Measurements from ENCODE around the gene UBE2D2.
"Not testable (repeated sequence)": the region's sequence is repeated elsewhere in the genome, so short reads cannot be mapped to it uniquely, and the experiment has no call there.

Gene UBE2D2

GRCh38 chr5:139560752-139561654, at the start of gene UBE2D2:
TSS of gene UBE2D2 (plus strand) at chr5:139561339. CDS start at chr5:139561792, 453 bp downstream.
- in situ Hi-C loops (cut with MboI; ENCODE audit: low sequenced_read_pairs) = no loop called here
- Histone ChIP-seq H3K4me3 (peak within 1 kb of the TSS; percentile 88), H3K9me3 (no peaks in the 10 kb centered on the region), H3K27me3 (ENCODE audit: low read depth) (no peaks in the 10 kb centered on the region), H3K36me3 (replicated peaks) (peaks cover 10% of the 10 kb centered on the region), H3K4me1 (peaks cover 13% of the 10 kb centered on the region)
- DNase-seq (ENCODE audit: low spot score in 2 of 2) = peak; percentile 92 to 97

GRCh38 chr5:139512786-139513390, 48.3 kb upstream of the UBE2D2 start:
- DNase-seq (ENCODE audit: low spot score in 2 of 2) = no peak
- no peaks in the 10 kb centered on the region for H3K27me3 ChIP-seq (ENCODE audit: low read depth)
- peaks cover 4% of the 10 kb centered on the region for H3K4me1 ChIP-seq
- no peak overlapping the region for H3K4me3 ChIP-seq
- H3K36me3 ChIP-seq (replicated peaks) = no peaks in the 10 kb centered on the region
- no peaks in the 10 kb centered on the region; the same call in 1 of the 2 replicates for H3K9me3 ChIP-seq
- in situ Hi-C loops (cut with MboI; ENCODE audit: low sequenced_read_pairs) = no loop called here

GRCh38 chr5:139513434-139513833, 47.7 kb upstream of the UBE2D2 start:
- H3K4me3 ChIP-seq; H3K4me1 ChIP-seq; H3K27me3 ChIP-seq (ENCODE audit: low read depth); H3K9me3 ChIP-seq; H3K36me3 ChIP-seq (replicated peaks); in situ Hi-C loops (cut with MboI; ENCODE audit: low sequenced_read_pairs): not testable (repeated sequence)
- peak; percentile 44 to 78 for DNase-seq (ENCODE audit: low spot score in 2 of 2)

GRCh38 chr5:139513852-139514485, 47.2 kb upstream of the UBE2D2 start:
- Histone ChIP-seq H3K36me3 (replicated peaks) (no peaks in the 10 kb centered on the region), H3K4me3 (no peak overlapping the region), H3K4me1 (peaks cover 9% of the 10 kb centered on the region), H3K27me3 (ENCODE audit: low read depth) (no peaks in the 10 kb centered on the region), H3K9me3 (no peaks in the 10 kb centered on the region; the same call in 1 of the 2 replicates)
- no peak for DNase-seq (ENCODE audit: low spot score in 2 of 2)
- in situ Hi-C loops (cut with MboI; ENCODE audit: low sequenced_read_pairs) = no loop called here

GRCh38 chr5:139514486-139514856, 46.7 kb upstream of the UBE2D2 start:
- no peak overlapping the region for H3K4me3 ChIP-seq
- H3K27me3 ChIP-seq (ENCODE audit: low read depth) = no peaks in the 10 kb centered on the region
- H3K9me3 ChIP-seq = no peaks in the 10 kb centered on the region; the same call in 1 of the 2 replicates
- in situ Hi-C loops (cut with MboI; ENCODE audit: low sequenced_read_pairs) = no loop called here
- no peak for DNase-seq (ENCODE audit: low spot score in 2 of 2)
- no peaks in the 10 kb centered on the region for H3K36me3 ChIP-seq (replicated peaks)
- peaks cover 9% of the 10 kb centered on the region for H3K4me1 ChIP-seq

GRCh38 chr5:139517683-139518564, 43.2 kb upstream of the UBE2D2 start:
- peak; percentile 79 to 93 for DNase-seq (ENCODE audit: low spot score in 2 of 2)
- in situ Hi-C loops (cut with MboI; ENCODE audit: low sequenced_read_pairs) = loop anchor here (5.0 kb wide), 1 partner anchor 96 kb away; no protein-coding TSS in a partner anchor

GRCh38 chr5:139523635-139524445, 37.3 kb upstream of the UBE2D2 start:
- in situ Hi-C loops (cut with MboI; ENCODE audit: low sequenced_read_pairs) = no loop called here
- peak; percentile 74 to 81 for DNase-seq (ENCODE audit: low spot score in 2 of 2)
- H3K27me3 ChIP-seq (ENCODE audit: low read depth) = no peaks in the 10 kb centered on the region
- no peaks in the 10 kb centered on the region for H3K9me3 ChIP-seq
- H3K4me1 ChIP-seq = peaks cover 24% of the 10 kb centered on the region
- H3K4me3 ChIP-seq = no peak overlapping the region
- no peaks in the 10 kb centered on the region for H3K36me3 ChIP-seq (replicated peaks)

More at GRCh38 chr5:139517683-139518564, 43.2 kb upstream of the UBE2D2 start:
- Histone ChIP-seq H3K4me3 (peak overlapping the region; percentile 31), H3K27me3 (ENCODE audit: low read depth) (no peaks in the 10 kb centered on the region), H3K36me3 (replicated peaks) (no peaks in the 10 kb centered on the region), H3K4me1 (peaks cover 9% of the 10 kb centered on the region), H3K9me3 (no peaks in the 10 kb centered on the region; the same call in 1 of the 2 replicates)

GRCh38 chr5:139524446-139524845, 36.7 kb upstream of the UBE2D2 start:
- Histone ChIP-seq H3K36me3 (replicated peaks) (no peaks in the 10 kb centered on the region), H3K4me1 (peaks cover 24% of the 10 kb centered on the region), H3K27me3 (ENCODE audit: low read depth) (no peaks in the 10 kb centered on the region), H3K4me3 (no peak overlapping the region), H3K9me3 (no peaks in the 10 kb centered on the region)
- DNase-seq (ENCODE audit: low spot score in 2 of 2) = no peak
- in situ Hi-C loops (cut with MboI; ENCODE audit: low sequenced_read_pairs) = no loop called here

- Histone ChIP-seq H3K36me3 (replicated peaks) (no peaks in the 10 kb centered on the region), H3K4me3 (no peak overlapping the region), H3K4me1 (peaks cover 24% of the 10 kb centered on the region), H3K27me3 (ENCODE audit: low read depth) (no peaks in the 10 kb centered on the region), H3K9me3 (no peaks in the 10 kb centered on the region)
- no peak for DNase-seq (ENCODE audit: low spot score in 2 of 2)
- in situ Hi-C loops (cut with MboI; ENCODE audit: low sequenced_read_pairs) = no loop called here
These were observed 36.1 kb upstream of the UBE2D2 start for GRCh38 chr5:139524940-139525585.

- H3K4me3 ChIP-seq; DNase-seq (ENCODE audit: low spot score in 2 of 2): not testable (repeated sequence)
These were observed 35.4 kb upstream of the UBE2D2 start for GRCh38 chr5:139525586-139526308.

GRCh38 chr5:139526309-139527089, 34.6 kb upstream of the UBE2D2 start:
- peaks cover 24% of the 10 kb centered on the region for H3K4me1 ChIP-seq
- H3K36me3 ChIP-seq (replicated peaks); H3K9me3 ChIP-seq; H3K4me3 ChIP-seq; in situ Hi-C loops (cut with MboI; ENCODE audit: low sequenced_read_pairs); H3K27me3 ChIP-seq (ENCODE audit: low read depth); DNase-seq (ENCODE audit: low spot score in 2 of 2): not testable (repeated sequence)

More at GRCh38 chr5:139525586-139526308, 35.4 kb upstream of the UBE2D2 start:
- peaks cover 24% of the 10 kb centered on the region for H3K4me1 ChIP-seq
- H3K36me3 ChIP-seq (replicated peaks); in situ Hi-C loops (cut with MboI; ENCODE audit: low sequenced_read_pairs); H3K9me3 ChIP-seq; H3K27me3 ChIP-seq (ENCODE audit: low read depth): not testable (repeated sequence)
